Measurements from ENCODE around the gene IRF2BP1.

DNA sequence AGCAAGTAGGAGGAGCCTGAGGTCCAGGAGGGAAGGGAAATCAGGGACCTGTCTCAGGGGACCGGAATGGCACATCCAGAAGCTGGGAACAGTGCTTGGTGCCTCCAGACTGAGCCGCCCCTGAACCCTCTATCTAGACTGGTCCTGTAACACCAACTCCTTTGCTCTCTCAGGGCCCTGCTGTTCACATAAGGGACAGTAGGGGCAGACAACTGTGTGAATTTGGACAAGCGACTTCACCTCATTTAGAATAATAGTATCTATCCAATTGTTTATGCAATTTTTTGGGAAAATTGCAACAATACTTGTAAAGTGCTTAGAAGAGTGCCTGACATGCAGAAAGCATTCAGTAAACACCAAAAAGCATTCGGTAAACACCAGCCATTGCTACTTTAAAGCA lies 37.0 kb downstream of the IRF2BP1 start:
- TF ChIP-seq, protein P1, sequence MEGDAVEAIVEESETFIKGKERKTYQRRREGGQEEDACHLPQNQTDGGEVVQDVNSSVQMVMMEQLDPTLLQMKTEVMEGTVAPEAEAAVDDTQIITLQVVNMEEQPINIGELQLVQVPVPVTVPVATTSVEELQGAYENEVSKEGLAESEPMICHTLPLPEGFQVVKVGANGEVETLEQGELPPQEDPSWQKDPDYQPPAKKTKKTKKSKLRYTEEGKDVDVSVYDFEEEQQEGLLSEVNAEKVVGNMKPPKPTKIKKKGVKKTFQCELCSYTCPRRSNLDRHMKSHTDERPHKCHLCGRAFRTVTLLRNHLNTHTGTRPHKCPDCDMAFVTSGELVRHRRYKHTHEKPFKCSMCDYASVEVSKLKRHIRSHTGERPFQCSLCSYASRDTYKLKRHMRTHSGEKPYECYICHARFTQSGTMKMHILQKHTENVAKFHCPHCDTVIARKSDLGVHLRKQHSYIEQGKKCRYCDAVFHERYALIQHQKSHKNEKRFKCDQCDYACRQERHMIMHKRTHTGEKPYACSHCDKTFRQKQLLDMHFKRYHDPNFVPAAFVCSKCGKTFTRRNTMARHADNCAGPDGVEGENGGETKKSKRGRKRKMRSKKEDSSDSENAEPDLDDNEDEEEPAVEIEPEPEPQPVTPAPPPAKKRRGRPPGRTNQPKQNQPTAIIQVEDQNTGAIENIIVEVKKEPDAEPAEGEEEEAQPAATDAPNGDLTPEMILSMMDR (IDR thresholded peaks at IDR 0.05), result peak in 1 of 3 experiments; percentile 8
- TF ChIP-seq POLR2AphosphoS5 (IDR thresholded peaks at IDR 0.05) (no peak), POLR2A (IDR thresholded peaks at IDR 0.05; ENCODE audit: low read depth) (no peak), EP300 (IDR thresholded peaks at IDR 0.05) (no peak)

Measured in esophagus muscularis mucosa (tissue), 4 donors.